Dedifferentiated amniotic fluid mesenchymal stem cell (primary cell): Measurements from ENCODE around the gene RILPL1.
"Not testable (repeated sequence)": the region's sequence is repeated elsewhere in the genome, so short reads cannot be mapped to it uniquely, and the experiment has no call there.

Experiments used
- DNase-seq: peaks from one replicate; pipeline ENCODE4 v3.0.0-alpha.2; 2016; ENCODE audit errors: extremely low spot score

The RILPL1 gene

GRCh38 chr12:123468786-123469185, 64.7 kb downstream of the RILPL1 start:
- no peak for DNase-seq

DNA sequence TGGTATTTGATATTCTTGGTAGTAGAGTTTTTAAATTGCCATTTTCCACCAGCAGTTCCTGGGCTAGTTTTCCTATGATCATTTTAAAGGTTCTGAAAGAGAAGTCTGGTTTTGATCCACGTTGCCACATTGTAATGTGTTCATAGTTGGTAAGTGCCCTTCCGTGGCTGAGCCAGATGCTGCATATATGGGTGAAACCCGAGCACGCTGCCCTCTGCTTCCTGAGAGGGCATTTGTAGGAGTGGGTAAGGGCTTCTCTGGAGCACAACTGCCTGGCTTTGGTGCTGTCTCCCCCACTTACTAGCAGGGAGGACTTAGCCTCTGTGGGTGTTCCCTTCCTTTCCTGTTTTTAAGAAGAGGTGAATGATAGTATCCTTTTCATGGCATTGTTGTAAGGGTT, 68.4 kb downstream of the RILPL1 start:
- no peak for DNase-seq

DNA sequence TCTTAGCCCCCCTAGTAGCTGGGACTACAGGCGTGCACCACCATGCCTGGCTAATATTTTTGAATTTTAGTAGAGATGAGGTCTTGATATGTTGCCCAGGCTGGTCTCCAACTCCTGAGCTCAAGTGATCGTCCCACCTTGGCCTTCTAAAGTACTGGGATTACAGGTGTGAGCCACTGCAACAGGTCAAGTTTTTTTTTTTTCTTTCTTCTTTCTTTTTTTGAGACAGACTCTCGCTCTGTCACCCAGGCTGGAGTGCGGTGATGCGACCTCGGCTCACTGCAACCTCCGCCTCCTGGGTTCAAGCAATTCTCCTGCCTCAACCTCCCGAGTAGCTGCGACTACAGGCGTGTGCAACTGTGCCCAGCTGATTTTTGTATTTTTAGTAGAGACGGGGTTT, 70.3 kb downstream of the RILPL1 start:
- not testable (repeated sequence) for DNase-seq

GRCh38 chr12:123457980-123458779, 75.3 kb downstream of the RILPL1 start, which contains the start of gene SNRNP35:
TSS of gene SNRNP35 (plus strand) at chr12:123458139. CDS start at chr12:123465541, 7,402 bp downstream.
- peak; percentile 63 for DNase-seq

DNA sequence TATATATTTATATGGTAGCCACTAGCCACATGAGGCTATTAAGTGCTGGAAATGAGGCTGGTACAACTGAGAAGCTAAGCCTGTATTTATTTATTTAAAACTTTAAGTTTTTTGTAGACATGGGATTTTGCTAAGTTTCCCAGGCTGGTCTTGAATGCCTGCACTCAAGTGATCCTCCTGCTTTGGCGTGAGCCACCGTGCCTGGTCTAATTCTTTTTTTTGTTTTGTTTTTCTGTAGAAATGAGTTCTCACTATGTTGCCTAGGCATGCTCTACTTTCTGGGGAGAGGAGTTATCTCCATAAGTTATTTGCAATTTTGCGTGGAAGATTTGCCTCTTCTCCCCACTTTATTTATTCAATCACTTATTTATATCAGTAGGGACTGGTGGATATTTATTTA, 80.4 kb downstream of the RILPL1 start:
- DNase-seq, result no peak

DNA sequence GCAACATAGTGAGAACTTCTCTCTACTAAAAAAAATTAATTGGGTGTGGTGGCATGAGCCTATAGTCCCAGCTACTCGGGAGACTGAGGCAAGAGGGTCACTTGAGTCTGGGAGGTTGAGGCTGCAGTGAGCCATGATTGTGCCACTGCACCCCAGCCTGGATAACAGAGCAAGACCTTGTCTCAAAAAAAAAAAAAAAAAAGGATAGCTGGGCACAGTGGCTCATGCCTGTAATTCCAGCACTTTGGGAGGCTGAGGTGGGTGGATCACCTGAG, 81.3 kb downstream of the RILPL1 start:
- DNase-seq, result not testable (repeated sequence)

- DNase-seq, result no peak
These were observed 82.9 kb downstream of the RILPL1 start for GRCh38 chr12:123450636-123451035.

DNA sequence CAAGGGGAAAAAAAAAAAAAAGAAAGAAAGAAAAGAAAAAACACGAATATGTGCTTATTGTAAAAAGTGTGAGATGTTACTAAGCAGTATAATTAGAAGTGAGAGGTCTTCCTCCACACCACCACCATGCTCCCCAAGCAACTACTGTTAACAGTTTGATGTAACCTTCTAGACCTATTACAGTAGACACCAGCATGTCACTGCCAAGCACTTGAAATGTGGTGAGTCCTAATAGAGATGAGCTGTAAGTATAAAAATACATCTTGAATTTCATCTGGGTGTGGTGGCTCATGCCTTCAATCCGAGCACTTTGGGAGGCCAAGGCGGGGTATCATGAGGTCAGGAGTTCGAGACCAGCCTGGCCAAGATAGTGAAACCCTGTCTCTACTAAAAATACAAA, 83.7 kb downstream of the RILPL1 start:
- DNase-seq, result no peak

DNA sequence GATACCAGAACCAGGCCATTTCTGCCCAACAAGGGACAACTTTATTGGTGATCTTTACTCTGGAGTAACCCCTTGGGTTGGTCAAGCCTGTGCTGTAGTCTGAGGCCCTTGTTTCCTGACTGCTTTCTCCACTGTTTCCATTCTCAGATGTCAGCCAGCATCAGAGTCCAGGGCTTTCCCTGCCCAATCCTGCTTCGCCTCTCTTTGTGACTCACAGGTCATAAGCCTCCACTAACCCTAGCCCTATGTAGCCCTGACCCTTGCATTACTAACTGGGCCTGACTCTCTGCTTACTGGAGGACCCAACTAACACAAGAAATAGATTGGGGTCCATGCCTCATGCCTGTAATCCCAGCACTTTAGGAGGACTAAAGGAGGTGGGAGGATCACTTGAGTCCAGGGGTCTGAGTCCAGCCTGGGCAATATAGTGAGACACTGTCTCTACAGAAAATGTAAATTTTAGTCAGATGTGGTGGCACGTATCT, 84.2 kb downstream of the RILPL1 start:
- DNase-seq, result no peak

GRCh38 chr12:123446333-123446713, 87.2 kb downstream of the RILPL1 start:
- DNase-seq, result no peak

DNA sequence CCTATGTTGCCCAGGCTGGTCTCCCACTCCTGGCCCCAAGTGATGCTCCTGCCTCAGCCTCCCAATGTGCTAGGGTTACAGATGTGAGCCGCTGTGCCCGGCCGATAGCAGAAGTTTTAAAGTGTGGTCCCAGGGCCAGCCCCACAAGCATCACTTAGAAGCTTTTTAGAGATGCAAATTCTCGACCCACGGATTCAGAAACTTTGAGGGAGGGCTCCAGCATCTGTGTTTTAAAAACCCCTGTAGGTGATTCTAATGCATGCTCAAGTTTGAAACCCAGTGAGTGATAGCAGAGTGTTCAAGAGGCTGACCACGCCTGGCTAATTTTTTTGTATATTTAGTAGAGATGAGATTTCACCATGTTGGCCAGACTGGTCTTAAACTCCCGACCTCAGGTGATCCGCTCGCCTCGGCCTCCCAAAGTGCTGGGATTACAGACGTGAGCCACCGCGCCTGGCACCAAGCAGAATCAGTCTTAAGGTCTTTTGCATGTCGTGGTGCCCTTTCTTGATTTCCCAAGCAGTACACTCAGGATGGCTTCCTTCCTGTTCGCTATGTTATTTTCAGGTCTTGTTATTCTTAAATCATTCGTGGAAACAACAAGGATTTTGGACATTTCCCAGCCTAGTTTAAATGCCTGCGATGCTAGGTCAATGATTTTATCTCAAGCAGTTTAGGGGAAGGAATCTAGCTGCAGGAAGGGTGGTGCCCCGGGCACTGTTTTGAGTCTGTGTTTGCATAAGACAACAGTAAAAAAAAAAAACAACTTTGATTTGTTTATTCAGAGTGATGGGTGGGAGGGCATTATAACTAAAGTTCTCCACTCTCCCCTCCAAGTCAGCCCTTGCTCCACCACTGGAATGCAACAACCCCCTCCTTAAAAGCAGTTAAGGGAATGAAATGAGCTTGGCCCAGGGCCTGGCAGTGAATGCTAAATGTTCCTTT, 87.9 kb downstream of the RILPL1 start:
- peak; percentile 92 for DNase-seq

GRCh38 chr12:123444092-123445026, 89.2 kb downstream of the RILPL1 start:
- peak; percentile 26 for DNase-seq

GRCh38 chr12:123442774-123443173, 90.7 kb downstream of the RILPL1 start:
- no peak for DNase-seq

DNA sequence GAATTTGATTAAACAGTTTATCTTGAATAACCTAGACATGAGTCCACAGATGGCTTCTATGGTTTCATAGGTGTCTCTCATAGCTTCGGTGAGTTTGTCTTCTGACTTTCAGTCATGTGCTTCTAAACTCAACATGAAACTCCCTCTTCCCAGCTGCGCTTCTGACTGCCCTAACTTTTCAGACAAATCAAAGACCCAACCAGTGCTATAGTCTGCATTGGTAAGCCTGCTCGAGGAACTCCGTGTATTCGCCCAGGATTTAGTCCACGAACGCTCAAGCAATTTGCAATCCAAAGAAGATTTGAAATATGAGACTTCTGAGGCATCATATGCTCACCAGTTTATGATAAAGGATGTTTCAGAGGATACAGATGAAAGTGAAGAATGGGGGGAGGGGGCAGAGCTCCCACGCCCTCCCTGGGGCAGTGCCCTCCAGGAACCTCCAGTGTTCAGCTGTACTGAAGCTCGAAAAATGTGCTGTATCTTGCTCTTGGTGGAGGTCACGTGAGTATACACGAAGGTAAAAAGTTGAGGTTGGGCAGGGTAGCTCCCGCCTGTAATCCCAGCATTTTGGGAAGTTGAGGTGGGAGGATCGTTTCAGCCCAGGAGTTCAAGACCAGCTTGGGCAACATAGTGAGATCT, 91.9 kb downstream of the RILPL1 start:
- no peak for DNase-seq

- peak; percentile 49 for DNase-seq
These were observed 97.2 kb downstream of the RILPL1 start, which contains the start of gene RILPL2 for GRCh38 chr12:123436017-123436964. TSS of gene RILPL2 (minus strand) at chr12:123436684. CDS start at chr12:123436420, 264 bp downstream.

DNA sequence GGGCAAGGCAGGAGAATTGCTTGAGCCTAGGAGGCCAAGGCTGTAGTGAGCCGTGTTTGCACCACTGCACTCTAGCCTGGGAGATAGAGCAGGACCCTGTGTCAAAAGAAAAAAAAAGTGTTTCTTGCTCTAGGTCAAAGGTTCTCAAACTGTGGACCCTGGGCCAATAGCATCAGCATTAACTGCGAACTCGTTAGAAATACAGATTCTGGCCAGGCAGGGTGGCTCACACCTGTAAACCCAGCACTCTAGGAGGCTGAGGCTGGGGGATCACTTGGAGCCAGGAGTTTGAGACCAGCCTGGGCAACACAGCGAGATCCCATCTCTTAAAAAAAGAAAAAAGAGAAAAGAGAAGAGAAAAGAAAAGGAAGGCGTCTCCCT, 97.9 kb downstream of the RILPL1 start:
- DNase-seq, result no peak

GRCh38 chr12:123433615-123434014, 99.9 kb downstream of the RILPL1 start:
- no peak for DNase-seq

DNA sequence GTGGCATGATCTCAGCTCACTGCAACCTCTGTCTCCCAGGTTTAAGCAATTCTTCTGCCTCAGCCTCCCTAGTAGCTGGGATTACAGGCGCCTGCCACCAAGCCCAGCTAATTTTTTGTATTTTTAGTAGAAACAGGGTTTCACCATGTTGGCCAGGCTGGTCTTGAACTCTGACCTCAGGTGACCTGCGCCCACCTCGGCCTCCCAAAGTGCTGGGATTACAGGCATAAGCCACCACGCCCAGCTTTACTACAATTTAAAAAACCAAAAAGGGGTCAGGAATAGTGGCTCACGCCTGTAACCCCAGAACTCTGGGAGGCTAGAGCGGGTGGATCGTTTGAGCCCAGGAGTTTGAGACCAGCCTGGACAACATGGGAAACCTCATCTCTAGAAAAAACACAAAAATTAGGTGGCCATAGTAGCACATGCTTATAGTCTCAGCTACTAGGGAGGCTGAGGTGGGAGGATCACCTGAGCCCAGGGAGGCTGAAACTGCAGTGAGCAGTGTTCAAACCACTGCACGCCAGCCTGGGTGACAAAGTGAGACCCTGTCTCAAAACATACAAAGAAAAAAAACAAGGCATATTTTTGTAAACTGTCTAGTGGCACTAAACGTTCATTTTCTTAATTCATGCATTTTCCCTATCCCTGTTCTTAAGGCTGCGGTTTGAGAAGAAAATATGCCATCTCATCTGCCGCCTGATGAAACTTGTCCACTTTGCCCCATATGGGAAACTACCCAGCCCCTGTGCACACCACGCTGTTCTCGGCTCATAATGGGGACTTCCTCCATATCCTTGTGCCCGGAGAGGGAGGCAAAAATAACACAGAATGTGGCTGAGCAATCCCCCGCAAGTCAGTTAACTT, 101.3 kb downstream of the RILPL1 start:
- DNase-seq, result not testable (repeated sequence)

DNA sequence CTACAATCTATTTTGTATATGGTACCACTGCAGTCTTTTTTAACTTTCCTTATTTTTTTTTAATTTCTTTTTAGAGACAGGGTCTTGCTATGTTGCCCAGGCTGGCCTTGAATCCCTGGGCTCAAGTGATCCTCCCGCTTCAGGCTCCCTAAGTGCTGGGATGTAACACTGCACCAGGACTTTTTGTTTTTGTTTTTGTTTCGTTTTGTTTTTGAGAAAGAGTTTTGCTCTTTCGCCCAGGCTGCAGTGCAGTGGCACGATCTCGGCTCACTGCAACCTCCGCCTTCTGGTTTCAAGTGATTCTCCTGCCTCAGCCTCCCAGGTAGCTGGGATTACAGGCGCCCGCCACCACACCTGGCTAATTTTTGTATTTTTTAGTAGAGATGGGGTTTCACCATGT, 104.4 kb downstream of the RILPL1 start:
- not testable (repeated sequence) for DNase-seq
